ENCODE measurements around the gene SS18L1.
"Not testable (repeated sequence)": the region's sequence is repeated elsewhere in the genome, so short reads cannot be mapped to it uniquely, and the experiment has no call there.

Gene SS18L1, protein sequence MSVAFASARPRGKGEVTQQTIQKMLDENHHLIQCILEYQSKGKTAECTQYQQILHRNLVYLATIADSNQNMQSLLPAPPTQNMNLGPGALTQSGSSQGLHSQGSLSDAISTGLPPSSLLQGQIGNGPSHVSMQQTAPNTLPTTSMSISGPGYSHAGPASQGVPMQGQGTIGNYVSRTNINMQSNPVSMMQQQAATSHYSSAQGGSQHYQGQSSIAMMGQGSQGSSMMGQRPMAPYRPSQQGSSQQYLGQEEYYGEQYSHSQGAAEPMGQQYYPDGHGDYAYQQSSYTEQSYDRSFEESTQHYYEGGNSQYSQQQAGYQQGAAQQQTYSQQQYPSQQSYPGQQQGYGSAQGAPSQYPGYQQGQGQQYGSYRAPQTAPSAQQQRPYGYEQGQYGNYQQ

DNA sequence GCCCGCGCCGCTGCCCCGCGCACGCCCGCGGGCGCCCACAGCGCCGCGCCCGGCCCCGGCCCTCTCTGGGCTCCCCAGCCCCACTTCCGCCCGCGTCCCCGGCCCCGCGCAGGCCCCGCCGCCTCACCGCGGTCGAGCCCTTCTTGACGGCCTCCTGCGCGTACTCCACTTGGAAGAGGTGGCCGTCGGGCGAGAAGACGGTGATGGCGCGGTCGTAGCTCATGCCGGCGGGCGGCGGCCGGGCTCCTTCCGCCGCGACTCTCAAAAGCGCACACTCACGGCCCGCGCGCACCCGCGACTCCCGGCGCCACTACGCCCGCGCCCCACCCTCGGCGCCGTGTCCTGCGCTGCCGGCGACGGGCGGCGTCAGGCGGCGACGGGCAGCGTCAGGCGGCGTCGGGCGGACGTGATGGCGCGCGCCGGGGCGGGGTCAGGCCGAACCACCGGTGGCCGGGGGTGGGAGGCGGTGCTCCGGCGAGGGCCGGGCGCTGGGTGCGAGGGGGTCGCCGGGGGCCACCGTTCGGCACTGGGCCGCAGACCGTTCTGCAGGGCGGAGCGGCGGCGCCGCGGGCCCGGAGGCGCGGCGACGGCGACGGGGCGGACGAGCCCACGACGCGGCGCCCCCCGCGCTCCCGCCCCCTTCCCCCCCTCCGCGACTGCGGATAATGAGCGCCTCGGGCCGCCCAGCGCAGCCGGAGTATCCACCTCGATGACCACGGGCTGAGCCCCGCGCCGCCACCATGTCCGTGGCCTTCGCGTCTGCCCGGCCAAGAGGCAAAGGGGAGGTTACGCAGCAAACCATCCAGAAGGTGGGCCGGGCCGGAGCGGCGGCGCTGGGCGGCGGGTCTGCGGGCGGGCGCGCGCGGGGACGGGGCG lies at the start of gene SS18L1, which contains the start of gene PSMA7:
SS18L1 (plus strand) TSS at position 689 of the 876 bp plus-strand sequence; CDS start at position 741, 52 bp downstream.
PSMA7 (minus strand) TSS at position 314 of the 876 bp plus-strand sequence; CDS start at position 223, 91 bp downstream.
- DNase-seq (ENCODE audit: low read depth in 2 of 2), result peak; percentile 73 to 79

DNA sequence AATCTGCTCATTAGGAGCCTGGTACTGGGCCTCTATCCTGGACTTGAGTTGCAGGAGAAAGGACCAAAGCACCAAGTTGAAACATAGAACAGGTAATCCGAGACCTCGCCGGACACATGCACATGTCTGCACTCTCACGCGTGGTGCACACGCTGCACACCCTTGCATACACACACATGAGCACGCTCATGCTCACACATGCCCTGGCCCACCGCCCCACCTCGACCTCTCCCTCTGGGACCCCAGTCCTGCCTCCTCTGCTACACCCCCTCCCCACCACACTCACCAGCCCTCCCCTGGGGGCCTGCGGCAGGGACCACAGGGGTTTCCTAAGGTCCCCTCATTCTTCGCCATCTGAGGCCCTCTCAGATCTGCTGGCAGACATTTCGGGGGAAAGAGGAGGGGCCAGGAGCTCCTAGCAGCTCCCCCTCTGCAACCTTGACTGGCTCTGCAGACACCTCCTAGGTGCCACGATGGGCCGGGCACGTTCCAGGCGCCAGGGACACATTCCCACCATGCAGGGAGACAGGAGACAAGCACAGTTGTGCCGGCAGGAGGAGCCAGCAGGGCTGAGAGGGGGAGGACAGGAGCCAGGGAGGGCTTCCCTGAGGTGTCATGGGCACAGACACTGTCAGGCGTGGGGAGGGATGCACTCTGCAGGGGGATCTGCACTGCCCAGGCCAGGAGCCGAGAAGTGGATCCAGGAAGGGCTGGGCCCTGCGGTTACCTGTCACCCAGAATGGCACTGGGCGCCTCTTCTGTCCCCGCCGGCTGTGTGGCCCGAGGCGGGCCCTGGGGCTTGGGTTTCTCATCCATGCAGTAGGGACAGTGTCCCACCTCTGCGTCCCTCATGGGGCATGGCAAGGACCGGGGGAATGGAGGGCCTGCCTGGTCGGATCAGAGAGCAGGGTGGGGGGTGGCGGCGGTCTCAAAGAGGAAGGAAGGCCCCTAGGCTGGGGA lies 46.9 kb upstream of the SS18L1 start:
- DNase-seq (ENCODE audit: low read depth in 2 of 2), result no peak

DNA sequence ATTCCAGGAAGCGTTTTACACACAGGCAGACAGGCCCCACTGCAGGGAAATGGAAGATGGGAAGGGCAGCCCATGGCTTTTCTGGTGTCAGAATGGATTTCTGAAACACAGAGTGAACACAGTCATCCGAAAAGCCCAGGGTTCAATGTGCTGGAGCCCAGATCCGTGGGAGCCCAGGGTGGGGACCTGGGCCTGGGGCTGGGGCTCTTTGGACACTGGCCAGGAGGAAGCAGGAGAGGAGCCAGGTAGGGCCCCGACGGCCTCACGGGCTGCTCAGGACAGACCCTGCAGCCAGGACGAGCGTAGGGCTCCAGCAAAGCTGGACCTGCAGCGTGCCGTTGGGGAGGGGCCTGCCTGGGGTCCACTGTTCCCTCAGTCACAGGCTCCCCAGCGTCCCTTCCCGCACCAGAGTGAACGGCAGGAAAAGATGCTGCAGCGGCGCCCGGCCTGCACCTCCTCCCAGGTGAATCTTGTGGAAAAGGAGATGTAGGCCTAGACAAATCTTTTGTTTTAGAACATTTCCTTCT lies 45.6 kb upstream of the SS18L1 start:
- no peak for DNase-seq (ENCODE audit: low read depth in 2 of 2)

DNA sequence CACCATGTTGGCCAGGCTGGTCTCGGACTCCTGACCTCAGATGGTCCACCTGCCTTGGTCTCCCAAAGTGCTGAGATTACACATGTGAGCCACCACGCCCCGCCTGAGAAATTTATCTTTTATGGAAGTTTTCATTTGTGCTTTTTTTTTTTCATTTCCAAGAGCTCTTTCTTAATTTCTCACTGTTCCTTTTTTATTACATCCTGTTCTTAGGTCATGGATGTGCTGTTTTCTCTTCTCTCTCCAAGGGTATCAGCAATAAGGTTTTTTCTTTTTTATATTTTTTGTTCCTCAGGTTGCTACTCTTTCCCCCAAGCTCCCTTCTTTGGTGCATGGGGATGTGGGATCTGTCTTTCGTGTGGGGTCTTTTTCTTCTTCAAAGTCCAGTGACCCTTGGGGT lies 42.5 kb upstream of the SS18L1 start:
- no peak for DNase-seq (ENCODE audit: low read depth in 2 of 2)

DNA sequence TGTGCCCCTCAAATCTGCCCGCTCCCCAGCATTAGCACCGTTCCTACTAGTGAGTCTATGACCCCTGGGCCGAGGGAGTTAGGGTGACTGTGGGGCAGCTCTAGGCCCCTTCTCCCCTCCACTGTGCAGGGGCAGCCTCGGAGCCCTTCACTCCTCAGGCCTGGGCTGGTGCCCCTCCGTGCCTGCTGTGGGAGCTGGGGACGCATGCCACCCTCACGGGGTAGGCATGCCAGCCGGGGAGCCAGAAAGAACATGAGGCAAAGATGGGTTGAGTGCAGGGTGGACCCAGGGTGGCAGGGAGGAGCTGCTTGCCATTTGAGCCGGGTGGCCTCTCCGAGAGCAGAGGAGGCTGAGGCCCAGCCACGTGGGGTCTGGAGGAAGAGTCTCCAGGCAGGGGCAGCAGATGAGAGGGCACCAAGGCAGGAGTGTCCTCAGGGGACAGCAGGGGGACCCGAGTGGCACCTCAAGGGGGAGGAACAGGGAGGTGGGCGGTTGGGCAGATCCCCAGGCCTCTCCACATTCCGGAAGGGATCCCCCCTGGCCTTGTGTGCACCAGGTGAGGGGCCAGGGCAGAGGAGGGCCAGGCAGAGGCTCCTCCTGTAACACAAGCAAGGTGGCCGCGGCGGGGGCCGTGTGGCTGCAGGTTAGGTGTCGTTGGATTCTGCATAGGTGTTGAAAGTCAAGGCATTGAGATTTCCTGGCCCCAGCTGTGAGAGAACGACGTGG lies 39.9 kb upstream of the SS18L1 start:
- DNase-seq (ENCODE audit: low read depth in 2 of 2), result no peak

DNA sequence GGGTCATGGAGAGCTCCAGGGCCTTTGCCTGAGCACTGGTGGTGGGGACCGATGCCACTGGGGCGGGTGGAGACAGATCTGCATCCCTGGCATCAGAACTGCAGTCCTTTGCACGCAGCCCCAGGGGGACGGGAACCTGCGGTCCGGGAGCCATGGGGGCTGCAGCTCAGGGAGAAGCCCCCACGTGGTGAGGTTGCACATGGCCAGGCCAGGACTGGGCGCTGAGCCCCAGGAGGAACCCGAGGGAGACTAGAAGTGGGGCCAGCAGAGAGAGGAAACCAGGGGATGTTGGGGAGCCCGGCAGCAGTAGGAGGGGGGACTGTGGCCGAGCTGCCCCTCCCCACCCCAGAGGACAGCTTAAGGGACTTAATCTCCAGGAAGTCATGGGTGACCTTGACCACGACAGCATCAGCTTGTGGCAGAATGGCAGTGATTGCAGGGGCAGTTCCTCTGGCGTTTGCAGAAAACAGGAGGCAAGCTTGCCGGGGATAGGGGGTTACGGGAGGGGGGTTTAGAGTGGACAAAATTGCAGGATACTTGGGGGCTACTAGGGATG lies 39.3 kb upstream of the SS18L1 start:
- DNase-seq (ENCODE audit: low read depth in 2 of 2), result no peak

DNA sequence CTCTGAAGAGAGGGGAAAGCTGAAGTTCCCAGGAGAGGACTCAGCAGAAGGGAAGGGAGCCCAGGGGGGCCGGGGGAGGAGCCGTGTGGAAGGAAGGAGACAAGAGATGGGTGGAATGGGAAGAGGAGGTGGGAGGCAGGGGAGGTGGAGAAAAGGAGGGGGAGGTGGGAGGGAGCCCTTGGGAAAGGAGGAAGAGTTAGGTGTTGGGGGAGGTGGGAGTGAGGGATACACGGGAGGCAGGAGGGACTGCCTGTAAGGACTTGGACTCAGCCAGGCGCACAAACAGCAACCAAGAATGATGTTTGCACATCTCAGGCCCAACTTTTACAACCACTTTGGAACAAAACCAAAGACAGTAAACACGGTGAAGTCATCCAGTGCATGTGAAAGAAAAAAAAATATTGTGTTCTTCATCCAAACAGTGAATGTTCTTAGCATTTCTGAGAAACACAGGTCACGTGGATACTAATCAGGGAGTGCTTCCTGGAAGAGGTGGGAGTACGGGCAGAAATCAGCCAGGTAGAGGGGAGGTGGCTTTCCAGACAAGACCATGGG lies 38.7 kb upstream of the SS18L1 start:
- no peak for DNase-seq (ENCODE audit: low read depth in 2 of 2)

DNA sequence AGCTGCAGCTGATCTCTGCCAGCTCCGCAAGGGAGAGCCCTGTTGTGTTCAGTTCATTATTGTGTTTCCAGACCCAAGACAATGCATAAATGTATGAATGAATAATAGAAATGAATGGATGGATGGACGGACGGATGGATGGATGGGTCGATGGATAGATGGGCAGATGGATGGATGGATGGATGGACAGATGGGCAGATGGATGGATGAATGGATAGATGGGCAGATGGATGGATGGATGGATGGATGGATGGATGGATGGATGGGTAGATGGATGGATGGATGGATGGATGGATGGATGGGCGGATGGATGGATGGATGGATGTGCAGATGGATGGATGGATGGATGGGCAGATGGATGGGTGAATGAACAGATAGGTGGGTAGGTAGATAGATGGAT lies 38.0 kb upstream of the SS18L1 start:
- DNase-seq (ENCODE audit: low read depth in 2 of 2), result no peak

DNA sequence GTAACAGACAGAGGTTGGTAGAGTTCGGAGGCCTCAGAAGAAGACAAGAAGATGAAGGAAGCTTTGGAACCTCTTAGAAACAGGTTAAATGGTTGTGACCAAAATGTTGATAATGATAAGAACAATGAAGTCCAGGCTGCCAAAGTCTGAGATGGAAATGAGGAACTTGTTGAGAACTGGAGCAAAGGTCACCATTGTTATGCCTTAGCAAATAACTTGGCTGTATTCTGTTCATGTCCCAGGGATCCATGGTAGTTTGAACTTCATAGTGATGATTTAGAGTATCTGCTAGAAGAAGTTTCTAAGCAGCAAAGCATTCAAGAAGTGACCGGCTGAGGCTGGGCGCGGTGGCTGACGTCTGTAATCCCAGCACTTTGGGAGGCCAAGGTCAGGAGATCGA lies 32.4 kb upstream of the SS18L1 start:
- DNase-seq (ENCODE audit: low read depth in 2 of 2), result no peak

DNA sequence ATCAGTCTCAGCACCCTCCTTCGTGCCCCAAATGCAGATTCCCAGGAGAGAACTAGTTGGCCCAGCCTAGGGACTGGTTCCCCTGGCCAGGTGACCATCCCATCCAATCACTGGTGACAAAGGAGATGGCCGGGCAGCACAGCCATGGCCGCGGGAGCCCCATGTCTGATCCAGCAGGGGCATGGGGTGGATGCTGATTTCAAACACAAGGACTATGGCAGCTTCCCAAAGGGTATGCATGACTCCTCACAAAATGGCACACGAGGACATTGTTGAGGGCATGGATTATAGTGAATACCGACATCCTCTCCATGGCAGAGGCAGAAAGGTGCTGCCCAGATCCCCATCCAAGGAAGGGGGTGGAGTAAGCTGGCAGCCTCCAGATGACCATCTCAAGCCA lies 31.2 kb upstream of the SS18L1 start:
- no peak for DNase-seq (ENCODE audit: low read depth in 2 of 2)

DNA sequence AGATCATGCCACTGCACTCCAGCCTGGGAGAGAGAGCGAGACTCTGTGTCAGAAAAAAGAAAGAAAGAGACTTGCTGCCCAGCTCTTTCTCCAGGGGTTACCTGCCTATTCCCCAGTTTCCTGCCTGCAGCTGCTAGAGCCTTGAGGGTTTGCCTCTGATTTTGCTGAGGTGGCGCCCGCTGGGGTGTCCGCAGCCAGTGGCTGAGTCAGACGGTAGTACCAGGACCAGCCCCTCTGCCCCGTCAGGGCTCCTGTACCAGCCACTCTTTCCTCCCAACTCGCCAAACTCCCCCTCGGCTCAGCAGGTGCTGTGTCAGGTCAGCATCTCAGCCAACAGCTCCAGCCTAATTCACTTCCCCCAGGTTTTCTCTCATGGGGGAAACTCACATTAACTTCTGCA lies 28.7 kb upstream of the SS18L1 start:
- no peak for DNase-seq (ENCODE audit: low read depth in 2 of 2)

DNA sequence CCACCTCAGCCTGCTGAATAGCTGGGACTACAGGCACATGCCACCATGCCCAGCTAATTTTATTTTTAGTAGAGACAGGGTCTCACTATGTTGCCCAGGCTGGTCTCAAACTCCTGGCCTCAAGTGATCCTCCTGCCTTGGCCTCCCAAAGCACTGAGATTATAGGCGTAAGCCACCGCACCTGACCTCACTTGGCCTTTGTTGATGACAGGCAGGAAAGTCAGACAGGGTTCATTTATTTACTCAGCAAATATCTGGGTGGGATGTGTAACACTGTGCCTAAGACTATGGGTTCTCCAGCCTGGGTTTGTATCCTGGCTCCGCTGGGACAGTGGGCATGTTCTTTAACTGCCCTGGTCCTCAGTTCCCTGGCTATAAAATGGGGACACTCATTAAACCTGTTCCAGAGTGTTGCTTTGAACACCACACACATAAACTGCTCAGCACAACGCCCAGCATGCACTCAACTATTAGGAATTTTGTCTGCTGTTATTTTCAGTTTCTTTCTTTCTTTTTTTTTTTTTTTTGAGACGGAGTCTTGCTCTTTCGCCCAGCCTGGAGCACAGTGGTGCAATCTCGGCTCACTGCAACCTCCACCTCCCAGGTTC lies 27.7 kb upstream of the SS18L1 start:
- not testable (repeated sequence) for DNase-seq (ENCODE audit: low read depth in 2 of 2)

DNA sequence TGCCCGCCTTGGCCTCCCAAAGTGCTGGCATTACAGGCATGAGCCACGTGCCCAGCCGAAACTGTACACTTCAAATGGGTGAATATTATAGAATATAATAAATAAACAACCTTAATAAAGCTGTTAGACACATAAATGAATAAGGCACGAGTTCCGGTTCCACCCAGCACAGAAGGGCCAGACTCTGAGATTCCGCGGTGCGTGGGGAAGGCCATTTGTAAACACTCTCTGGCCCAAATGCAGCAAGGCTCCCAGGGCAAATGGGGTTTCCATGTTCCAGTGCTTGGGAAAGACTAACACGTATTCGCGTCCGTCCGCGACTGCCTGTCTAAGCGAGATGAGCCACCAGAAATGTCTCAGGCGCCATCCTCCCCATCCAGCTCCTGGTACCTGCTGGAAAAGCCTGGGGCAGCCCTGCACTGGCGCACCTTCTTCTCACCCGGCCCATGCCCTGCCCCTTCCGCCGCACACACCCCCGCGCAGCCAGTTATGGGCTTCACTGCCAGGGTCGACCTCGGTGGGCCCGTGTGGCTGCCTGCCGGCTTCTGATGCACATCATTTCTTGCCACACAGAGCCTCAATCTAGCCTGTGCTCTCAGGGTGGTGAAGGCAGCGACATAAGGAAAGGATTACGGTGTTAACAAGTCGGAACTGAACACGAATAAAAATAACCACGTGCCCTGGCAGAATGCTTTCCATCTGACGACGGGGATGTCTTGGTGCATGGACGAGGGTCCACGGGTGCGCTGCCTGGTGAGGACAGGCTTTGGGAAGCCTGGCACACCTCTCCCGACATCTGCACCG lies 26.8 kb upstream of the SS18L1 start:
- no peak for DNase-seq (ENCODE audit: low read depth in 2 of 2)

DNA sequence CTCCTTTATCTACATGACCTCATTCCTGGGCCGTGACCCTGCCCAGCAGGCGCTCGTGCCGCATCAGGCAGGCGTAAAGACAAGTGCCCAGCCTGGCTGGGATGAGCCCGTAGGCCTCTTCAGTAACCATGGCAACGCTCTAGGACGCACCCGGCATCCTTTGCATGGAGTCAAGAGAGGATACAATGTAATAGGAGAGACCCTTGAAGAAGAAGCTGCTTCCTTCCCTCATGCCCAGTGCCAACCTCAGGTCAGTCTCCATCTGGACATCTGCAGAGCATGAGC lies 26.3 kb upstream of the SS18L1 start:
- no peak for DNase-seq (ENCODE audit: low read depth in 2 of 2)

DNA sequence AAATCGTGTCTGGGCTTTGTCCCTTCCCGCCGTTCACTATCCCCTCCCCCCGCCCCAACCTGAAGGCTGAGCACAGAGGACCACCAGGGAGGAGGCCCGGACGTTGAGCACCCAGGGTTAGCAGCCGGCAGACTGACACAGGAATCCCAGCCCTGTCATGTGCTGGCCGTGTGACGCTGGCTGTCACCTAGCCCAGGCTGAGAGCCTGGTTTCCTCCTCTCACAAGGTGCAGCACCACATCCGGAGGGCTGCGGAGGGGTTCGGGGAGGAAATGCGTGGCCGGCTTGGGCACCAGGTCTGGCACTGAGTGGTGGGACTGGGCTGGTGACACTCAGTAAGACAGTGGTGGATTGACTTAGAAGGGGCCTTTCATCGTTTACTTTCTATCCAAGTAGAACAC lies 25.9 kb upstream of the SS18L1 start:
- DNase-seq (ENCODE audit: low read depth in 2 of 2), result no peak

DNA sequence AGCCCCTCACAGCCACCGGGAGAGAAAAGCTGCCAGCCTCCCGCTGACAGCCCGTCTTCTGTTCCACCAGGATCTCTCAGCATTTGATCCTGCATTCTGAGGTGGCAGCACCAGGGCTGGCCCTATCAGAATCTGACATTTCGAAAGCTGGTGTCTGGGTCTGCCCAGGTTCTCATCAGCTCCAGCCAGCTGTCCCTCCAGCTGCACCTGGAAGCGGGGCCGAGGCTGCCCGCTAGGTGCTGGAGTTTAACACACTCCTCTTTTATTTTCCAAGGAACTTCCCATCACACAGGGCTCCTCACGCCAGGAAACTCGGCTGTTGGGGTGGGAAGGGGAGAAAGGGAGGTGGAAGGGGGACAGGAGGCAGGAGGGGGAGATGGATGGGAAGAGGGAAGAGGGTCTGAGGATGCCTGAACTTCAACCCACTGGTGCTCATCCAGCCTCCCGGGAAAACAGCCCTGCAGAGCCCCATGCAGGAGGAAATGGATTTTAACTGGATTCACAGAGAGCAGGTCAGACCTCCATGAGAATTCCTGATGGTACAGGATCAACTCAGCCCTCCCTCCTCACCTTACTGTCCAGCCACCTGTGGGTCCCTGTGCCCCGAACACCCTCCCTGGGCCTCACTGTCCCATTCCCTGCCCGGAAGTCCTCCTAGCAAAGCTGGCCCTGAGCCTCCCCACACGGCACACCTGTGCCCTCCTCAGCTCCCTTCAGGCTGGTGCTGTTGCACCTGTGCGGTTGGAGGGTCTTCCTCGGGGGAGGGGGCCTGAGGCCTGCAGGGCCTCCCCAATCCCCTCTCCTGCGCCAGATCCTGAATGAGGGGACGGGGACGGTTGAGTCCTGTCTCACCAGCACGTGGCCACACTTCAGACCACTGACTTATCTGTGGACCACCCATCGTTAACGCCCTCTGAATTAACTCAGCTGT lies 25.2 kb upstream of the SS18L1 start:
- no peak for DNase-seq (ENCODE audit: low read depth in 2 of 2)

DNA sequence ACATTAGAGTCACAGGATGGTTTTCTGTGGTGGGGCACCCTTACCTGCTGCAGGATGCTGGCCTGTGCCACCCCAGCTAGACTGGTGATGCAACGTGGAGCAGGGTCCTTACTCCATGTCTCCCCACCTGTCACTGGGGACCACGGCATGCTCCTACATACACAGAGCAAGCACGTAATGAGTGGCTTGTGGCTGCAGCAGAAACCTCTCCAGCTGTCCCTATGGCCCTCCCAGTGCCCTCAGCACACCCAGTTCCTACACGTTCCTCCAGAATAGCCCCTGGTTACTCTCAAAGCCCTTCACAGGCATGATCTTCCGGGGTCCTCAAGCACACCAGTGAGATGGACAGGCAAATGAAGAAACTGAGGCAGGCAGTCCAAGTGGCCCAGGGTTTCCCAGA lies 24.5 kb upstream of the SS18L1 start:
- DNase-seq (ENCODE audit: low read depth in 2 of 2), result no peak

Measured in activated CD4-positive, alpha-beta T cell treated with anti-CD3 and anti-CD28 coated beads for 24 hours (primary cell).